WI38 (cell line): Measurements from ENCODE around the gene TMEFF1.

Experiments used
- H3K4me3 ChIP-seq: 2 replicates; pipeline ENCODE4 v1.5.1; 2011; ENCODE audit warnings: low read depth, mild to moderate bottlenecking, control low read depth, low read length
- TF ChIP-seq, protein P1 (sequence below): IDR thresholded peaks from 2 replicates; pipeline ENCODE4 v1.5.1; 2012; ENCODE audit warnings: low read depth, mild to moderate bottlenecking, control low read depth, low read length

The TMEFF1 gene

DNA sequence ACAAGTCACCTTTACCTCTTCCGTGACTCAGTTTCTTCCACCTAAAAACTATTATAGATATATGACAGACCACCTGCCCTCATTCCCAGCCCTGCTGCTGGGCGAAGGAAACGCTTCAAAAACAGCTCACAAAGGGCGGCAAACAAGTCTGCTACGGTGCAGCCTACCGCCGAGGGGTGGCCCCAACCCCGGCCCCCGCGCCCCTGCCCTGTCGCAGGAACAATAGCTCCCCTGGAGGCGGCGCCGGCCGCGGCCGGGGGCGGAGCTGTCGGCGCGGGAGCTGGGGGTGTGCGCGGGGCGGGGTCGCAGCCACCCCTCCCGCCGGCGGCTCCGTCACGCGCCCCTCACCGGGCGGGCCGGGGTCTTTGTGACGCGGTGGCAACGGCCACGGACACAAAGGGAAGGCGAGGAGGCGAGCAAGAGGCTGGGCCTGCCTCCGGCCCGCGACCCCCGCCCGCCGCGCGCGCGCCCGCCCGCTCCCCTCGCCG is at the start of gene TMEFF1:
TSS of gene TMEFF1 (plus strand) at position 362 of the 488 bp plus-strand sequence. CDS start 396 bp downstream, outside the sequence.
- TF ChIP-seq, protein P1, sequence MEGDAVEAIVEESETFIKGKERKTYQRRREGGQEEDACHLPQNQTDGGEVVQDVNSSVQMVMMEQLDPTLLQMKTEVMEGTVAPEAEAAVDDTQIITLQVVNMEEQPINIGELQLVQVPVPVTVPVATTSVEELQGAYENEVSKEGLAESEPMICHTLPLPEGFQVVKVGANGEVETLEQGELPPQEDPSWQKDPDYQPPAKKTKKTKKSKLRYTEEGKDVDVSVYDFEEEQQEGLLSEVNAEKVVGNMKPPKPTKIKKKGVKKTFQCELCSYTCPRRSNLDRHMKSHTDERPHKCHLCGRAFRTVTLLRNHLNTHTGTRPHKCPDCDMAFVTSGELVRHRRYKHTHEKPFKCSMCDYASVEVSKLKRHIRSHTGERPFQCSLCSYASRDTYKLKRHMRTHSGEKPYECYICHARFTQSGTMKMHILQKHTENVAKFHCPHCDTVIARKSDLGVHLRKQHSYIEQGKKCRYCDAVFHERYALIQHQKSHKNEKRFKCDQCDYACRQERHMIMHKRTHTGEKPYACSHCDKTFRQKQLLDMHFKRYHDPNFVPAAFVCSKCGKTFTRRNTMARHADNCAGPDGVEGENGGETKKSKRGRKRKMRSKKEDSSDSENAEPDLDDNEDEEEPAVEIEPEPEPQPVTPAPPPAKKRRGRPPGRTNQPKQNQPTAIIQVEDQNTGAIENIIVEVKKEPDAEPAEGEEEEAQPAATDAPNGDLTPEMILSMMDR, result no peak
- peak within 1 kb of the TSS; percentile 73 for H3K4me3 ChIP-seq

DNA sequence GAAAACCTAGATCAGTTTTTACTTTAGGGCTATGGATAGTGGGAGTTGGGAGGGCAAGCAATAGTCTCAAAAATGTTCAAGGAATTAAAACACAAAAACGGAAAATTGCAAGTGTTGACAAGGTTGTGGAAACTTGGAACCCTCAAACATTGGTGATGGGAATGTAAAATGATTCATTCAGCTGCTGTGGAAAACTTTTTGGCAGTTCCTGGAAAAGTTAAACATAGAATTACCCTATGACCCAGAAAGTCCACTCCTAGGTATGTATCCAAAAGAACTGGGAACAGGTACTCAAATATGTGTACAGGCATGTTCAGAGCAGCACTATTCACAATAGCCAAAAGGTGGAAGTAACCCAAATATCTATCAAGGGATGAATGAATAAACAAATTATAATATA is 47.2 kb upstream of the TMEFF1 start:
- TF ChIP-seq, protein P1, result no peak
- no peak overlapping the region for H3K4me3 ChIP-seq

- peak overlapping the region; percentile 73 for H3K4me3 ChIP-seq
- TF ChIP-seq, protein P1, result no peak
Measured at GRCh38 chr9:100426189-100426529, 46.8 kb upstream of the TMEFF1 start.

GRCh38 chr9:100426530-100427365 is 46.2 kb upstream of the TMEFF1 start, which contains the start of gene MSANTD3:
TSS of gene MSANTD3 (plus strand) at chr9:100427143. CDS start at chr9:100441939, 14,796 bp downstream.
- H3K4me3 ChIP-seq, result peak within 1 kb of the TSS; percentile 87
- TF ChIP-seq, protein P1, result no peak

DNA sequence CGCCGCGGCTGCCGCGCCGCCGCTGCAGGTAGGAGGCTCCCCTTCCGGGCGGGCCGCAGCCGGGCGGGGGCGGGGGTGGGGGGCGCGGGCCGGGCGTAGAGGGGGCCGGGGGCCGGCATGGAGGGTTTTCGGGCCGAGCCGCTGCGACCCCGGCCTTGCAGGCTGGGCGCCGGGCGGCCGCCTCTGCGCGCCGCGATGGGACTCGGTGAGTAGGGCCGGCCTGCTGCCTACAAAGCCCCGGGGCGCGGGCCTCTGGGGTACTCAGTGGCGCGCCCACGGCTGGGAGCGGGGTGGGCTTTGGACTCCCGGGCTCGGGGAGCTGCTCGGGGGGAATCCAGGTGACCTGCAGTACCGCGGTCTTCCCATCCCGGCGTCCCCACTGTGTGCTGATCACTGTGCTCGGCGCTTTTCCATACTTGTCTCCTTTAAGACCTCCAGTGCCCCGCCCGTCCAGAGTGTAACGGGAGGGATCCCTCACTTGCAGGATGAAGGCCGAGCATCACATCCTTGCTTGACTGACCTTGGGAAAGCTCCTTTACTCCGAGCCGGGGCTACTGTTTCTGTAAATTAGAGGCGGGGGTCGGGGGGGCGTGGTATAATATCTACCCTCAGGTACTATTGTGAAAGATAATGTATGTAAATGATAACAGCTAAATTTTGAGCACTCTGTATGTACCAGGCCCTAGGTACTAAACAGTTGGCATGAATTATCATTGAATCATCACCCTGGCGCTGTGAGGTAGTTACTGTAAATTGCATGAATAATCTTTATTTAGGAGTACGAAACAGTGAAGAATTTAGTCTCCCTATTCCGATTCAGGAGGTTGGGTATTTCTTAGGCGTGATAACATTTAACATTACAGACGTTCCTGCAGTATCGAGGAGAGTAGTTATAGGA is 45.3 kb upstream of the TMEFF1 start:
- peak overlapping the region; percentile 87 for H3K4me3 ChIP-seq
- TF ChIP-seq, protein P1, result no peak

GRCh38 chr9:100428871-100429654 is 43.9 kb upstream of the TMEFF1 start:
- TF ChIP-seq, protein P1, result no peak
- peak overlapping the region; percentile 87 for H3K4me3 ChIP-seq
